GM12801 (cell line): Measurements from ENCODE around the gene OVCA2.

ENCODE experiments used
- CTCF ChIP-seq: IDR thresholded peaks from one replicate; pipeline ENCODE4 v1.5.1; 2011; ENCODE audit warnings: control low read depth; ENCODE audit not compliant: insufficient read length; ENCODE audit errors: extremely low read depth

The OVCA2 gene

GRCh38 chr17:2084036-2084765 lies 42.4 kb downstream of the OVCA2 start:
- TF ChIP-seq CTCF: no peak

- TF ChIP-seq CTCF: no peak
These were observed 43.2 kb downstream of the OVCA2 start for GRCh38 chr17:2084766-2085647.

- no peak for TF ChIP-seq CTCF
These were observed 43.8 kb downstream of the OVCA2 start for GRCh38 chr17:2085648-2085949.

GRCh38 chr17:2086306-2086705 lies 44.5 kb downstream of the OVCA2 start:
- no peak for TF ChIP-seq CTCF

GRCh38 chr17:2087597-2088211 lies 45.9 kb downstream of the OVCA2 start:
- no peak for TF ChIP-seq CTCF

GRCh38 chr17:2089021-2089422 lies 47.2 kb downstream of the OVCA2 start:
- TF ChIP-seq CTCF: no peak

- TF ChIP-seq CTCF: no peak
These were observed 48.4 kb downstream of the OVCA2 start for GRCh38 chr17:2090210-2090641.
